GM10847 (cell line): Measurements from ENCODE around the gene HNRNPF.

ENCODE experiments used
- POLR2A ChIP-seq: IDR thresholded peaks from 2 replicates; pipeline ENCODE4 v1.6.1; 2011; ENCODE audit not compliant: insufficient read length; ENCODE audit errors: extremely low read depth

Gene HNRNPF

DNA sequence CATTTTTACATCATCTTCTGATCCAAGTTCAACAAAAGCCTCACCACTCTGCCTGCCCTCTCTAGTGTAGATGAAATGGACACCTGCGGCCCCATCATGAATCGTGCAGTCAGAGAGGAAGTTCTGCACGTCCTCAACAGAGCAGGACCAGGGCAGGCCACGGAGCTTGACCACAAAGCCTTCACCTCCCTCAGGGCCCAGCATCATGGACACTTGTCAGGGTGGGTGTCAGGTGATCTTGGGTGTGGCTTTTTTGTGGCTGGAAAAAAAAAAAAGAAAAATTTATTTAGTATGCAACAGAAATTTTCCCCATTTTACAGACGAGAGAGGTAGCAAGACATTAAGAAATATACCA lies 21.3 kb downstream of the HNRNPF start:
- no peak for TF ChIP-seq POLR2A

GRCh38 chr10:43386981-43387677 lies 21.9 kb downstream of the HNRNPF start:
- no peak for TF ChIP-seq POLR2A

GRCh38 chr10:43386549-43386948 lies 22.4 kb downstream of the HNRNPF start:
- no peak for TF ChIP-seq POLR2A

DNA sequence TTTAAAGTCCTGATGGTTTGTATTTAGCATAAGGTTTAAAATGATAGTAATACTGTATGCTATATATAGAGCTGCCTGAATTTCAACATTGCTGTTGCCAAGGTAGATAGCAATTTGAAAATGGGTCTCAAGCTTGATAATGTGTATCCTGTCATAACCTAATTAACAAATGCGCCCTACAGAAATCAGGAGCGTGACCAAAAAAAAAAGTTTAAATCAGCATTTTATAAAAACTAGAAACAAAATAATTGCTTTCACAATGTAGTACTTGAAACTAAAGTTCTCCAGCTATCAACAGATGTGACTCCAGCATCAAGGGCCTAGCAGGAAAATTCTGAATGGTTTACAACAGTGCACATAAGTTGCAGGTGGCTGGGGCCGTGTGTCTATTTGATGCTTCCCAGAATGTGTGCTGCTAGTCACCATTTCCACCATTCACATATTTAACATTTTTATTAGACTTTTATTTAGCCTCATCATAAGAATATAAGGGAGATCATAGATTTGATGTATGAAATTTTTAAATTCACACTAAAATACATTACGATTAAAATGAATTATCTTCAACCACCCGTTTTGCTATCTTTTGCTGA lies 23.5 kb downstream of the HNRNPF start:
- no peak for TF ChIP-seq POLR2A

DNA sequence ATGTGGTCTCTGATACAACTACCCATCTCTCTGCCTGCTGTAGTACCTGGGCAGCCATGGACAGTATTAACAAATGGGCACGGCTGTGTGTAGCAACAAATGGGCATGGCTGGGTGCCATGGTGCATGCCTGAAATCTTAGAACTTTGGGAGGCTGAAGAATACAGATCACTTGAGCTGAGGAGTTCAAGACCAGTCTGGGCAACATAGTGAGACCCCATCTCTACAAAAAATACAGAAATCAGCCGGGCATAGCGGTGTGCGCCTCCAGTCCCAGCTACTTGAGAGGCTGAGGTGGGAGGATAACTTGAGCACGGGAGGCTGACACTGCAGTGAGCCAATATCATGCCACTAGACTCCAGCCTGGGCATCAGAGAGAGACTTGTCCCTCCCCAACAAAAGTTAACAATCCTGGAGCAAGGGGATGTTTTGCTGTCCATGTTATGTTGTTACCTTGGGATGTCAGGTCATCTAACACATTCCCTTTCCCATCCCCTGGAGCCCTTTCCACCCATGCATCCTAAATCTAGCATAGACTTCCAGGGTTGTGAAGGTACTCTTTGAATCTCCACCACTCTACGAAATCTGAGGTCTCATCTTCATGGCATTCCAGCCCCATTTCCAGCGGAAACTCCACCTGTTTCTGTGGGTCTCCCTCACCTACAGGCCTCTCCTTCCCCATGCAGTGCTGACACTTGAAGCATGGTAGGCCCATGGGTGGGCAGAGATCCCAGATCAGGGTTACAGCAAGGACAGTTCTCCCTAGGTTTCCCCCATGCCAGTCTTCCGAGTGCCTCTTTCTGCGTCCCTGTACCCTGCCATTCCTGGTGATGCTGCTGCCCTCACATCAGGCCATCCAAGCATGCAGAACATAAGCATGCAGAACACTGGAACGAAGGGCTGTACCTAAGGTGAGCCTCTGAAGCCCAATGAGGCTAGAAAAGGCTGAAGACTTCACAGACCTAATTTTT lies 24.4 kb downstream of the HNRNPF start:
- TF ChIP-seq POLR2A: peak; percentile 15

DNA sequence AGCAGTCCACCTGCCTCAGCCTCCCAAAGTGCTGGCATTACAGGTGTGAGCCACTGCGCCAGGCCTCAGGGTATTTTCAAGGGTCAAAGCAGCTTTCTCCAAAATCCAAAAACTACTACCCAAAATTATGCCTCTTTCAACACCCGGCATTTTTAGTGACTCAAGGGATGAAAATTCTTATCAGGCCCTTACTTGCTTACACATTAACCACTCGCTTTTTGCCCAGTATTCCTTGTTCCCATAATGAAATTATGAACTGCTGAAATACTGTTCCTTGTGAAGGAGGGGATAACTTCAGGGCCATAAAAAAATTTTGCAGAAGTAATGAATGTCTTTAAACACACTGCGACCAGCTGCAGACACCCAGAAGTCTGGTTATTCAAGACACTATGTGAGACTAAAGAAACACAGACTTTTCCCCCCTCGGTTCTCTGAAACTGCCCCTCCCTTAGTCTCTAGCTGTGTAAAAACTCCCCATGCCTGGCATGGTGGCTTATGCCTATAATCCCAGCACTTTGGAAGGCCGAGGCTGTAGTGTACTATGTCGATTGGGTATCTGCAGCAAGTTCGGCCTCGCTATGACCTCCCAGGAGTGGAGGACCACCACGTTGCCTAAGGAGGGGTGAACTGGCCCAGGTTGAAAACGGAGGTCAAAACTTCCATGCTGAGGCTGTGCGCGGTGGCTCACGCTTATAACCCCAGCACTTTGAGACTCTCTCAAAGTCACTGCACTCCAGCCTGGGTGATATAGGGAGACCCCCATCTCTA lies 25.6 kb downstream of the HNRNPF start:
- TF ChIP-seq POLR2A: no peak

DNA sequence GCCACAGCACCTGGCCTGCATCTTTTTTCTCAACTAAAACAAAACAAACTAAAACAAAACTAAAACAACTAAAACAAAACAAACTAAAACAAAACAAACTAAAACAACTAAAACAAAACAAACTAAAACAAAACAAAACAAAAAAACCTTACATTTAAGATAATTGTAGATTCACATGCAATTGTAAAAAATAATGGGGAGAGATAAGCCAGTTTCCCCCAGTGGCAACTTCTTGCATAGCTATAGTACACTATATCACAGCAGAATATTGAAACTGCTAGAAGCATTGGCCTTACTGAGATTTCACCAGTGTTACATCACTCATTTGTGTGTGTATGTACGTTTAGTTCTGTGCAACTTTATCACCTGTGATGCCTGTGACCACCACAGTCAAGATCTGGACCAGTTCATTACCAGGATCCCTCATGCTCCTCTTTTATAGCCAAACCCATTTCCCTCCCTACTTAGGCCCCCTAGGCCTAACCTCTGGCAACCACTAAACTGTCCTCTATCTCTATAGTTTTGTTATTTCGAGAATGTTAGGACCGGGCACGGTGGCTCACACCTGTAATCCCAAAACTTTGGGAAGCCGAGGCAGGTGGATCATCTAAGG lies 28.3 kb downstream of the HNRNPF start:
- no peak for TF ChIP-seq POLR2A

- TF ChIP-seq POLR2A: no peak
Measured at GRCh38 chr10:43377424-43377883, 31.5 kb downstream of the HNRNPF start.

DNA sequence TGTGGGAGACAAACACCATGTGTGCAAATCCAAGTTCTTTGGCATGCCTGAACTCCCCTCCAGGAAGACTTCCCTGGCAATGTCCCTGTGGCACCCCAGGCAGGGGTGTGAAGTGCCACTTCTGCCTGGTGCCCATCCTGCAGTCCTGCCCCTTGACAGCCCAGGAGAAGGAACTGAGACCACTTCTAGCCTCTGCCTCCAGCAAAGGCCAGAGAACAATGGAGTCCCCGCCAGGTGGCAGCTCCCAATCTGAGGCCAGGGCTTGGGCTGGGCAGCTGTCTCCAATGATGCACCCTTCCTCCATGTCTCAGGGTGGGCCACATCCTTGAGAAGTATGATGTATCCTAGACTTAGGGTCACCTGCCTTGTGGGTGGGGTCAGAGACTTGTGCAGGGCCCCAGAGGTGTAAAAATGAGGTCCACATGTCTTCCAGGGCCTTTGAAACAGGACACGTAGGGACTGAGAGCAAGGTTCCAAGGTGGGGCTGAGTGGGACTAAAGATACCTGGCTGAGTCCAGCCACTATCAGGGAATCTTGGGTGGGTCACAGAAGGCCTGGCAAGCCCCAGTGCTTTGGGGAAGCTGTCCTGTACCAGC lies 32.1 kb downstream of the HNRNPF start:
- no peak for TF ChIP-seq POLR2A

- no peak for TF ChIP-seq POLR2A
Measured at GRCh38 chr10:43376046-43376635, 32.8 kb downstream of the HNRNPF start.

- TF ChIP-seq POLR2A: no peak
Measured at GRCh38 chr10:43375401-43376020, 33.5 kb downstream of the HNRNPF start.

DNA sequence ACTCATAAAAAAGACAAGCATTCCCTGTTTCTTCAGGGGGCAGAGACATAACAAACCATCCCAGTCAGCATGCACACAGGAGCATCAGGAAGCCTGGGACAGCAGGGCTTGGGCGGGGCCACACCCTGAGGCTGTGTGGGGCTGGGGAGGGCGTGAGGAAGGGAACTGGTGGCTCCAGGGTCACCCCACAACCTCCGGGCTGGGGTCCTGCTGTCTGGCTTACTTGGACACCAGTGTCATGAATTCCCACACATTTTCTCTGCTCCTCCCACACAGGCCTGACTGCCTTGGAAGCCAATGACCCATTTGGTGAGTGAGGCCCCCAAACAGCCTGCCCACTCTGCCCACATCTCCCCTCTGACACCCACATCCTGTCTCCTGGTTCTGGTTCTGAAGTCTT lies 34.8 kb downstream of the HNRNPF start:
- TF ChIP-seq POLR2A: no peak

- TF ChIP-seq POLR2A: no peak
Measured at GRCh38 chr10:43373461-43373860, 35.5 kb downstream of the HNRNPF start.

- TF ChIP-seq POLR2A: no peak
Measured at GRCh38 chr10:43372765-43373361, 36.1 kb downstream of the HNRNPF start.

- no peak for TF ChIP-seq POLR2A
Measured at GRCh38 chr10:43371418-43371817, 37.6 kb downstream of the HNRNPF start, which contains the start of gene FXYD4. TSS of gene FXYD4 (plus strand) at chr10:43371636. CDS start at chr10:43373747, 2,111 bp downstream.
